Suprapubic skin (tissue), 4 donors: ENCODE measurements around the gene RIMBP2. TPM values are rescaled to one million over a fixed set of nuclear protein-coding genes. Genes with fewer than 3 reads are reported as not detected.

Experiments
- DNase-seq, 2 donors: peaks; one replicate each; pipeline ENCODE4 v3.0.0-alpha.2; 2019; ENCODE audit warnings: low spot score in 2 of 2
- H3K27ac ChIP-seq: fragments of 200-600 bp; sonication (generic); one replicate; pipeline ENCODE4 v1.5.1; 2019
- H3K27me3 ChIP-seq: fragments of 200-600 bp; sonication (generic); one replicate; pipeline ENCODE4 v1.5.1; 2019
- H3K36me3 ChIP-seq: fragments of 200-600 bp; sonication (generic); one replicate; pipeline ENCODE4 v1.5.1; 2019
- H3K4me1 ChIP-seq: fragments of 200-600 bp; sonication (generic); one replicate; pipeline ENCODE4 v1.5.1; 2019
- H3K4me3 ChIP-seq: fragments of 200-600 bp; sonication (generic); one replicate; pipeline ENCODE4 v1.5.1; 2019; ENCODE audit warnings: mild to moderate bottlenecking
- H3K9me3 ChIP-seq: fragments of 200-600 bp; sonication (generic); one replicate; pipeline ENCODE4 v1.5.1; 2019
- EP300 ChIP-seq: sonication (generic); formaldehyde crosslinking; IDR thresholded peaks from one replicate; pipeline ENCODE4 v1.6.1; 2017; ENCODE audit warnings: antibody characterized with exemption
- POLR2A ChIP-seq, 2 donors: fragments of 450-650 bp; IDR thresholded peaks; one replicate each; pipeline ENCODE4 v1.6.1; 2017; ENCODE audit warnings: antibody characterized with exemption in 2 of 2, mild to moderate bottlenecking in 2 of 2, moderate library complexity in 2 of 2
- POLR2AphosphoS5 ChIP-seq, 3 donors: sonication (generic); formaldehyde crosslinking; IDR thresholded peaks; one replicate each; pipeline ENCODE4 v1.6.1; 2017; ENCODE audit warnings: antibody characterized with exemption in 3 of 3
- WGBS: methylation state at CpG from one replicate; pipeline ENCODE4 v1.1.5; 2018; 5-methylcytosine and 5-hydroxymethylcytosine counted together
- total RNA-seq, 4 donors: library from RNA; depleted of rRNA; stranded (reverse); fragments of >200 nt; gene quantifications; one replicate each; pipeline ENCODE4 v1.1.0, GENCODE V29; 2016
- TF ChIP-seq, protein P1 (sequence below), 2 donors: fragments of 200-600 bp in 1 of 2; fragments of 450-650 bp in 1 of 2; sonication (generic) in 1 of 2; IDR thresholded peaks; one replicate each; pipeline ENCODE4 v1.5.1; 2016 to 2019; ENCODE audit warnings: antibody characterized with exemption in 2 of 2, mild to moderate bottlenecking in 1 of 2, moderate library complexity in 1 of 2

RIMBP2 gene
- total RNA-seq, 4 donors from 2014 or later, result 2.1 to 21.8 (median 3.0) TPM

DNA sequence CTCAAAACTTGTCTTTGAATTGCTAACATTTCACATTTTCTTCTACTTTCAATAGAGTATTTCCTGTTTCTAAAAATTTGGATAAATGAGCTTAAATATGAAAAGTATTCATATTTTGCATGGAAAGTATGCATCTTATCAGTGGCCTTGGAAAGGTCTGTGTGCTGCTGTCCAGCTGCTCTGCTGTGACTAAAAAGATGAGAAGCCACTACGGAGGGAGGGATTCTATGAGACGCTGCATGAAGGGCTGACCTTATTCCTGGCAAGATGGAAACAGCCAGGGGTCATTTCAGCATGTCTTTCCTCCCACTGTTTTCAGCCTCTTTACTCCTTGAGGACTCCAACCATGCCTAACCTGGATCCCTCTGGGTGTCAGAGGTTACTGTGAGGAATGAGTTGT, 365.4 kb downstream of the RIMBP2 start:
- 48% methylated on average over 2 of the region's 2 CpGs for WGBS
- no peak overlapping the region for H3K4me3 ChIP-seq
- H3K27ac ChIP-seq, result no peak overlapping the region
- H3K9me3 ChIP-seq, result no peaks in the 10 kb centered on the region
- H3K27me3 ChIP-seq, result peaks cover 33% of the 10 kb centered on the region
- TF ChIP-seq POLR2A (IDR thresholded peaks at IDR 0.05), result no peak
- TF ChIP-seq, protein P1, sequence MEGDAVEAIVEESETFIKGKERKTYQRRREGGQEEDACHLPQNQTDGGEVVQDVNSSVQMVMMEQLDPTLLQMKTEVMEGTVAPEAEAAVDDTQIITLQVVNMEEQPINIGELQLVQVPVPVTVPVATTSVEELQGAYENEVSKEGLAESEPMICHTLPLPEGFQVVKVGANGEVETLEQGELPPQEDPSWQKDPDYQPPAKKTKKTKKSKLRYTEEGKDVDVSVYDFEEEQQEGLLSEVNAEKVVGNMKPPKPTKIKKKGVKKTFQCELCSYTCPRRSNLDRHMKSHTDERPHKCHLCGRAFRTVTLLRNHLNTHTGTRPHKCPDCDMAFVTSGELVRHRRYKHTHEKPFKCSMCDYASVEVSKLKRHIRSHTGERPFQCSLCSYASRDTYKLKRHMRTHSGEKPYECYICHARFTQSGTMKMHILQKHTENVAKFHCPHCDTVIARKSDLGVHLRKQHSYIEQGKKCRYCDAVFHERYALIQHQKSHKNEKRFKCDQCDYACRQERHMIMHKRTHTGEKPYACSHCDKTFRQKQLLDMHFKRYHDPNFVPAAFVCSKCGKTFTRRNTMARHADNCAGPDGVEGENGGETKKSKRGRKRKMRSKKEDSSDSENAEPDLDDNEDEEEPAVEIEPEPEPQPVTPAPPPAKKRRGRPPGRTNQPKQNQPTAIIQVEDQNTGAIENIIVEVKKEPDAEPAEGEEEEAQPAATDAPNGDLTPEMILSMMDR (IDR thresholded peaks at IDR 0.05), result no peak
- no peak for TF ChIP-seq POLR2AphosphoS5 (IDR thresholded peaks at IDR 0.05)
- TF ChIP-seq EP300, result no peak
- no peaks in the 10 kb centered on the region for H3K36me3 ChIP-seq
- DNase-seq, result no peak
- H3K4me1 ChIP-seq, result peaks cover 6% of the 10 kb centered on the region

DNA sequence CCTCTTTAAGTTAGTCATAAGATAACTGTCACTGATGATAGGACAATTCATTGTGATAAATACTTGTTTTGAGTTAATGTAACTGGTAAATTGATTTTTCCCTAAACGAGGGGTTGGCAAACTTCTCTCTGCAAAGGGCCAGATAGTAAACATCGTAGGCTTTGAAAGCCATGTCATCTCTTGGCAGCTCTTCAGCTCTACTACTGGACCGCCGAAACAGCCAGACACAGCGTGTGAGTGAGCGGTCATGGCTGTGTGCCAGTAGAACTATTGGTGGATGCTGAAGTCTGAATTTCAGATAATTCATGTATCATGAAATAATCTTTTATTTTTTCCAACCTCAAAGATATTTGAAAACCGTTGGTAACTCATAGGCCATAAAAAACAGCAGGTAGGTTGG, 368.5 kb downstream of the RIMBP2 start:
- WGBS, result 57% methylated on average over 7 of the region's 7 CpGs
- Histone ChIP-seq H3K9me3 (no peaks in the 10 kb centered on the region), H3K4me1 (peaks cover 6% of the 10 kb centered on the region), H3K27me3 (peaks cover 9% of the 10 kb centered on the region), H3K4me3 (no peak overlapping the region), H3K36me3 (no peaks in the 10 kb centered on the region), H3K27ac (no peak overlapping the region)
- TF ChIP-seq POLR2AphosphoS5 (IDR thresholded peaks at IDR 0.05), result no peak
- TF ChIP-seq, protein P1 (IDR thresholded peaks at IDR 0.05), result no peak
- TF ChIP-seq EP300, result no peak
- TF ChIP-seq POLR2A (IDR thresholded peaks at IDR 0.05), result no peak
- no peak for DNase-seq

Other genes starting within 250 kb of the RIMBP2 start
- 1 to 10 TPM; 2.9 to 7.2 (median 4.4) TPM for gene STX2, start 123.0 kb upstream of the RIMBP2 start, total RNA-seq
- 100 to 1,000 TPM; 105 to 296 (median 232) TPM for gene RAN, start 155.8 kb upstream of the RIMBP2 start, total RNA-seq
- gene ADGRD1, start 237.6 kb upstream of the RIMBP2 start, total RNA-seq, result 10 to 100 TPM in 2 of 4 donors, 1 to 10 TPM in 2; 4.2 to 12.4 (median 10.4) TPM